ENCODE data around the gene ADAT3.
"Not testable (repeated sequence)": the region's sequence is repeated elsewhere in the genome, so short reads cannot be mapped to it uniquely, and the experiment has no call there.

The ADAT3 gene

GRCh38 chr19:1875646-1876495 is 29.3 kb upstream of the ADAT3 start:
- Histone ChIP-seq H3K9me3 (ENCODE audit: control insufficient read depth, low read length) (no peaks in the 10 kb centered on the region), H3K27ac (ENCODE audit: insufficient read depth, low read length, poor library complexity, severe bottlenecking) (peak overlapping the region; percentile 90), H3K4me1 (ENCODE audit: control insufficient read depth, insufficient read depth, low read length, poor library complexity, severe bottlenecking) (peaks cover 36% of the 10 kb centered on the region), H3K27me3 (replicated peaks; ENCODE audit: control insufficient read depth, insufficient read depth, low read length, poor library complexity, severe bottlenecking) (no peaks in the 10 kb centered on the region), H3K36me3 (ENCODE audit: control insufficient read depth, insufficient read depth, low read length) (peaks cover 22% of the 10 kb centered on the region), H3K4me3 (ENCODE audit: insufficient read depth, low read depth, low read length, poor library complexity, severe bottlenecking) (peak overlapping the region; percentile 81)
- DNase-seq = peak; percentile 78 to 82 (median 78)

DNA sequence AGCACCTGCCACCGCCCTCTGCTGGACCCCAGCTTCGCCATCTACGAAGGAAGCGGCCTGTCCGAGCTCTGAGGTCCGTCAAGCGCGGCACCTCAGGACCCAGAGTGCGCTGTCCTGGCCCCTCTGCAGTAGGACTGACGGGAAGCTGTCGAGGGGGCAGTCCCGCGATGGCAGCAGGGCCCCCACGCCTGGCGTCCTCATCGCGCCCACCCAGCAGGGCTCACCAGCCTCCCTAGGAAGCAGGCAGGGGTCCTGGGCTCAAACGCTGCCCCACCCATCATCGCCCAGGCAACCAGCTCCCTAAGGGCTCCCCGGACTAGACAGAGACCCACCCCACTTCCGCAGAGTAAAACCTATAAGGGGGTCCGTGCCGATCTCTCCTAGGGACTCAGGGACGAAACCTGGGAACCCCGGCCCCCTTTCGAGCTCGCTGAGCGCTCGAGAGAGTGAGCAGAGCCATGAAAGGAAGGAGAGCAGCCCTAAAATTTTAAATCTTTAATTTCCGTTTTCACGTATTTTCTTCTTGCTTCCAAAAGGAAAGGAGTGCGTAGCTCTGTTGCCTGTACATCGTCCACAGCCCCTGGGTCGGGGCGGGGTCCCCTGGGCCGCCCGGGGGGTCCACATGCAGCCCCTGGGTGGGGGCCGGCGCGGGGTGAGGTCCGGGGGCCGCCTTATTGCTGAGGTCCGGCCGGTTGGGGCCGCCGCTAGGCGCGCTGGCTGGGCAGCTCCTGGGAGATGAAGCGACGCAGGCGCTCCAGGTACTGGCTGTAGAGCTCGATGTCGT is 28.5 kb upstream of the ADAT3 start:
- Histone ChIP-seq H3K4me1 (ENCODE audit: control insufficient read depth, insufficient read depth, low read length, poor library complexity, severe bottlenecking) (peaks cover 40% of the 10 kb centered on the region), H3K27ac (ENCODE audit: insufficient read depth, low read length, poor library complexity, severe bottlenecking) (peak overlapping the region; percentile 90), H3K4me3 (ENCODE audit: insufficient read depth, low read depth, low read length, poor library complexity, severe bottlenecking) (peak overlapping the region; percentile 81), H3K36me3 (ENCODE audit: control insufficient read depth, insufficient read depth, low read length) (peaks cover 16% of the 10 kb centered on the region)
- not testable (repeated sequence) for DNase-seq; H3K27me3 ChIP-seq (replicated peaks; ENCODE audit: control insufficient read depth, insufficient read depth, low read length, poor library complexity, severe bottlenecking); H3K9me3 ChIP-seq (ENCODE audit: control insufficient read depth, low read length)

DNA sequence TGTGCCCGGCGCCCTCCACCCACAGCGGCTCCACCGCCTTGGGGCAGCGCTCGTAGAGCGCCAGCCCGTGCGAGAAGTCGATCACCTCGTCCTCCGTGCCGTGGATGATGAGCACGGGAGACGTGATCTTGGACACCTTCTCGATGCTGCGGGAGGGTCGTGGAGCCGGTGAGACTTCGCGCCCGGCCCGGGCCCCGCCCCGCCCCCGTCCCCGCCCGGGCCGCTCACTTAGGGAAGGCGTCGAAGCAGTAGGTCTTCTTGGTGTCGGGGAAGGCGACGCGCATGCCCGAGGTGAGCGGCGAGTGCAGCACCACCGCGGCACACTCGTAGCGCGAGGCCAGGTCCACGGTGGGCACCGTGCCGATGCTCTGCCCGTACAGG is 27.9 kb upstream of the ADAT3 start:
- H3K27ac ChIP-seq (ENCODE audit: insufficient read depth, low read length, poor library complexity, severe bottlenecking); DNase-seq; H3K4me3 ChIP-seq (ENCODE audit: insufficient read depth, low read depth, low read length, poor library complexity, severe bottlenecking); H3K9me3 ChIP-seq (ENCODE audit: control insufficient read depth, low read length); H3K27me3 ChIP-seq (replicated peaks; ENCODE audit: control insufficient read depth, insufficient read depth, low read length, poor library complexity, severe bottlenecking): not testable (repeated sequence)
- Histone ChIP-seq H3K4me1 (ENCODE audit: control insufficient read depth, insufficient read depth, low read length, poor library complexity, severe bottlenecking) (peaks cover 46% of the 10 kb centered on the region), H3K36me3 (ENCODE audit: control insufficient read depth, insufficient read depth, low read length) (peaks cover 16% of the 10 kb centered on the region)

GRCh38 chr19:1878583-1878982 is 26.6 kb upstream of the ADAT3 start:
- not testable (repeated sequence) for H3K4me3 ChIP-seq (ENCODE audit: insufficient read depth, low read depth, low read length, poor library complexity, severe bottlenecking); DNase-seq
- H3K36me3 ChIP-seq (ENCODE audit: control insufficient read depth, insufficient read depth, low read length) = peaks cover 11% of the 10 kb centered on the region

DNA sequence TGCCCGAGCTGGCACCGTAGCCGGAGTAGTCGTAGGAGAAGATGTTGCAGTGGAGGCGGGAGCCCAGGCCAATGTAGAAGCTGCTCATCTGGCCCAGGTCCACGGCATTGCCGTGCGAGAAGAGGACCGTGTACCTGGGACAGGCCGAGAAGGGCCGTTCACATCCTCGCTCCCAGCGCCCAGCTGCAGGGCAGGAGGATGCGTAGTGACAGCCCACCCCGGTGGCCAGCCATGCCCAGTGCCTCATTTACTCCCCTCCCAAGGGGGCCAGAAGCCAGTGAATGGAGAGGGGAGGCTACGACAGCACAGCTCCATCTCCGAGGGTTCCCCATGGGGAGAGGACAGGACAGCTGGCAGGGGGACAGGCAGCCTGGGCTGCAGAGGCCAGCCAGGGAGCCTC is 25.2 kb upstream of the ADAT3 start:
- DNase-seq; H3K9me3 ChIP-seq (ENCODE audit: control insufficient read depth, low read length); H3K4me3 ChIP-seq (ENCODE audit: insufficient read depth, low read depth, low read length, poor library complexity, severe bottlenecking); H3K27me3 ChIP-seq (replicated peaks; ENCODE audit: control insufficient read depth, insufficient read depth, low read length, poor library complexity, severe bottlenecking): not testable (repeated sequence)
- Histone ChIP-seq H3K27ac (ENCODE audit: insufficient read depth, low read length, poor library complexity, severe bottlenecking) (peak overlapping the region; percentile 37), H3K36me3 (ENCODE audit: control insufficient read depth, insufficient read depth, low read length) (peaks cover 11% of the 10 kb centered on the region), H3K4me1 (ENCODE audit: control insufficient read depth, insufficient read depth, low read length, poor library complexity, severe bottlenecking) (peaks cover 42% of the 10 kb centered on the region)

More at GRCh38 chr19:1878583-1878982, 26.6 kb upstream of the ADAT3 start:
- peaks cover 49% of the 10 kb centered on the region for H3K4me1 ChIP-seq (ENCODE audit: control insufficient read depth, insufficient read depth, low read length, poor library complexity, severe bottlenecking)
- H3K27me3 ChIP-seq (replicated peaks; ENCODE audit: control insufficient read depth, insufficient read depth, low read length, poor library complexity, severe bottlenecking); H3K27ac ChIP-seq (ENCODE audit: insufficient read depth, low read length, poor library complexity, severe bottlenecking); H3K9me3 ChIP-seq (ENCODE audit: control insufficient read depth, low read length): not testable (repeated sequence)

GRCh38 chr19:1880611-1881392 is 24.4 kb upstream of the ADAT3 start:
- Histone ChIP-seq H3K9me3 (ENCODE audit: control insufficient read depth, low read length) (no peaks in the 10 kb centered on the region), H3K27me3 (replicated peaks; ENCODE audit: control insufficient read depth, insufficient read depth, low read length, poor library complexity, severe bottlenecking) (no peaks in the 10 kb centered on the region), H3K4me1 (ENCODE audit: control insufficient read depth, insufficient read depth, low read length, poor library complexity, severe bottlenecking) (peaks cover 42% of the 10 kb centered on the region), H3K27ac (ENCODE audit: insufficient read depth, low read length, poor library complexity, severe bottlenecking) (peak overlapping the region; percentile 37), H3K36me3 (ENCODE audit: control insufficient read depth, insufficient read depth, low read length) (peaks cover 11% of the 10 kb centered on the region), H3K4me3 (ENCODE audit: insufficient read depth, low read depth, low read length, poor library complexity, severe bottlenecking) (no peak overlapping the region)
- no peak for DNase-seq

DNA sequence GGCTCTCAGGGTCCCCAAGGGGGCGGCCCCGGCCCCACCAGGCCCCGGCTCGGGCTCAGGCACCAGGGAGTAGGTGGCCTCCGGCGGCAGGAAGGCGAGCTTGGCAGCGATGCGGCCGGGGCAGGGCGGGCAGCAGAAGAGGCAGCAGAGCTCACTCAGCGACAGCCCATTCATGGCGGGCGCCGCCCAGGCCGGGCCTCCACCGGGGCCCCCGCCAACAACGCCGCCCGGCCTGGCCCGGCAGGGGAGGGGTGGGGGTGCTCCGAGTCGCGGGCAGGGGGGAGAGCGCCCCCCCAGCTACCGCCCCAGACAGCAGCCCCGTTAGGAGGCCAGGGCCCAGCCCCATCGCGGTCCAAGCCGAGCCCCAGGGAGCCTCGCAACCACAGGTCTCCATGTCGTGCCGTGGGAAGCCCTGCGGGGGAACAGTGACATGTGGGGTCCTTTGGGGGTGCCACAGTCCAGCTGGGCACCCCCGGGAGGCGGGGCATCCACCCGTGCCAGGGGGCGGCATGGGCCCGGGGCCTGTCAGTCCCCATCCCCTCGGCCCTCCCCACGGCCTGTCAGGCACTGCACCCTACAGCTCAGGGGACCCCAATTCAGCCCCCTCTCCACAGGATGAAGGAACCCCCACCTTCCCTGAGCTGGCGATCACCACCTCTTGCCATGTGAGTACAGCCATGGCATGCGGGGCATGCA is 23.7 kb upstream of the ADAT3 start:
- H3K9me3 ChIP-seq (ENCODE audit: control insufficient read depth, low read length); H3K27me3 ChIP-seq (replicated peaks; ENCODE audit: control insufficient read depth, insufficient read depth, low read length, poor library complexity, severe bottlenecking); DNase-seq: not testable (repeated sequence)
- peak overlapping the region; percentile 98 for H3K4me3 ChIP-seq (ENCODE audit: insufficient read depth, low read depth, low read length, poor library complexity, severe bottlenecking)
- H3K27ac ChIP-seq (ENCODE audit: insufficient read depth, low read length, poor library complexity, severe bottlenecking) = peak overlapping the region; percentile 88
- peaks cover 11% of the 10 kb centered on the region for H3K36me3 ChIP-seq (ENCODE audit: control insufficient read depth, insufficient read depth, low read length)
- H3K4me1 ChIP-seq (ENCODE audit: control insufficient read depth, insufficient read depth, low read length, poor library complexity, severe bottlenecking) = peaks cover 37% of the 10 kb centered on the region

- Histone ChIP-seq H3K27ac (ENCODE audit: insufficient read depth, low read length, poor library complexity, severe bottlenecking) (peak overlapping the region; percentile 88), H3K36me3 (ENCODE audit: control insufficient read depth, insufficient read depth, low read length) (peaks cover 11% of the 10 kb centered on the region), H3K4me1 (ENCODE audit: control insufficient read depth, insufficient read depth, low read length, poor library complexity, severe bottlenecking) (peaks cover 34% of the 10 kb centered on the region), H3K4me3 (ENCODE audit: insufficient read depth, low read depth, low read length, poor library complexity, severe bottlenecking) (peak overlapping the region; percentile 98), H3K27me3 (replicated peaks; ENCODE audit: control insufficient read depth, insufficient read depth, low read length, poor library complexity, severe bottlenecking) (no peaks in the 10 kb centered on the region), H3K9me3 (ENCODE audit: control insufficient read depth, low read length) (no peaks in the 10 kb centered on the region)
- DNase-seq = peak; percentile 57 to 72 (median 64)
Observed at GRCh38 chr19:1882089-1882785, 23.0 kb upstream of the ADAT3 start.
